ENCODE measurements around the gene CUBN. TPM values are rescaled to one million over a fixed set of nuclear protein-coding genes. Genes with fewer than 3 reads are reported as not detected.

CUBN gene
- total RNA-seq, 1 donor from 2014 or later: 2.7 TPM

- Histone ChIP-seq H3K79me2 (ENCODE audit: insufficient read depth, low read length) (no peaks in the 10 kb centered on the region), H3K27ac (ENCODE audit: low read depth, low read length) (peak overlapping the region; percentile 98), H3K9ac (ENCODE audit: low read length) (peak overlapping the region; percentile 58), H3K4me1 (ENCODE audit: insufficient read depth, low read length) (peaks cover 58% of the 10 kb centered on the region), H2AFZ (ENCODE audit: low read depth, low read length) (no peak overlapping the region), H3K27me3 (ENCODE audit: insufficient read depth, low read length) (no peaks in the 10 kb centered on the region), H3K36me3 (ENCODE audit: insufficient read depth, low read length) (no peaks in the 10 kb centered on the region), H3K9me3 (ENCODE audit: insufficient read depth, low read depth, low read length) (no peaks in the 10 kb centered on the region), H3K4me2 (ENCODE audit: low read length) (no peak overlapping the region), H4K20me1 (ENCODE audit: insufficient read depth, low read length) (no peaks in the 10 kb centered on the region), H3K4me3 (ENCODE audit: insufficient read depth, low read depth, low read length) (no peak overlapping the region)
- Mint-ChIP-seq H3K36me3 (ENCODE audit: low read depth, unreplicated experiment) (no peaks in the 10 kb centered on the region), H3K9me3 (ENCODE audit: unreplicated experiment) (no peaks in the 10 kb centered on the region), H3K4me1 (ENCODE audit: low read depth, unreplicated experiment) (peaks cover 60% of the 10 kb centered on the region), H3K27ac (ENCODE audit: unreplicated experiment) (peak overlapping the region; percentile 89), H3K4me3 (ENCODE audit: unreplicated experiment) (peak overlapping the region; percentile 17), H3K27me3 (ENCODE audit: low read depth, unreplicated experiment) (no peaks in the 10 kb centered on the region)
- FAIRE-seq (no peak), DNase-seq (ENCODE audit: low read depth) (no peak)
- TF ChIP-seq CTCF (IDR thresholded peaks at IDR 0.05; ENCODE audit: insufficient read depth, low read depth, low read length): no peak
- TF ChIP-seq EZH2 (IDR thresholded peaks at IDR 0.05; ENCODE audit: insufficient read depth, low read length): no peak
These were observed 102.7 kb downstream of the CUBN start for GRCh38 chr10:17026686-17027485.

GRCh38 chr10:17025444-17026295 lies 103.9 kb downstream of the CUBN start:
- H3K27ac Mint-ChIP-seq (ENCODE audit: unreplicated experiment): peak overlapping the region; percentile 90
- H3K4me2 ChIP-seq (ENCODE audit: low read length): peak overlapping the region; percentile 66
- DNase-seq (ENCODE audit: low read depth): peak; percentile 100
- H2AFZ ChIP-seq (ENCODE audit: low read depth, low read length): no peak overlapping the region
- no peaks in the 10 kb centered on the region for H3K36me3 Mint-ChIP-seq (ENCODE audit: low read depth, unreplicated experiment)
- peak; percentile 99 for FAIRE-seq
- peak overlapping the region; percentile 82 for H3K9ac ChIP-seq (ENCODE audit: low read length)
- H3K27ac ChIP-seq (ENCODE audit: low read depth, low read length): peak overlapping the region; percentile 98
- no peaks in the 10 kb centered on the region for H4K20me1 ChIP-seq (ENCODE audit: insufficient read depth, low read length)
- no peaks in the 10 kb centered on the region for H3K9me3 Mint-ChIP-seq (ENCODE audit: unreplicated experiment)
- H3K36me3 ChIP-seq (ENCODE audit: insufficient read depth, low read length): no peaks in the 10 kb centered on the region
- H3K4me3 Mint-ChIP-seq (ENCODE audit: unreplicated experiment): peak overlapping the region; percentile 22
- no peak overlapping the region for H3K4me3 ChIP-seq (ENCODE audit: insufficient read depth, low read depth, low read length)
- TF ChIP-seq CTCF (IDR thresholded peaks at IDR 0.05; ENCODE audit: insufficient read depth, low read depth, low read length): no peak
- TF ChIP-seq EZH2 (IDR thresholded peaks at IDR 0.05; ENCODE audit: insufficient read depth, low read length): no peak
- no peaks in the 10 kb centered on the region for H3K9me3 ChIP-seq (ENCODE audit: insufficient read depth, low read depth, low read length)
- peaks cover 67% of the 10 kb centered on the region for H3K4me1 Mint-ChIP-seq (ENCODE audit: low read depth, unreplicated experiment)
- H3K4me1 ChIP-seq (ENCODE audit: insufficient read depth, low read length): peaks cover 61% of the 10 kb centered on the region
- no peaks in the 10 kb centered on the region for H3K27me3 ChIP-seq (ENCODE audit: insufficient read depth, low read length)
- no peaks in the 10 kb centered on the region for H3K27me3 Mint-ChIP-seq (ENCODE audit: low read depth, unreplicated experiment)
- no peaks in the 10 kb centered on the region for H3K79me2 ChIP-seq (ENCODE audit: insufficient read depth, low read length)

Data from astrocyte (in vitro differentiated cells and primary cell).